Activated CD8-positive, alpha-beta memory T cell treated with anti-CD3 and anti-CD28 coated beads for 4 hours (primary cell): Measurements from ENCODE around the gene EXD3.

Source experiments
- DNase-seq, 2 donors: peaks; one replicate each; pipeline ENCODE4 v3.0.0-alpha.2; 2020; ENCODE audit warnings: low read depth in 2 of 2

Gene EXD3

GRCh38 chr9:137365552-137366444, 57.2 kb downstream of the EXD3 start:
- no peak for DNase-seq

- no peak for DNase-seq
These were observed 57.9 kb downstream of the EXD3 start for GRCh38 chr9:137365056-137365455.

GRCh38 chr9:137359850-137360249, 63.1 kb downstream of the EXD3 start:
- no peak for DNase-seq

- no peak for DNase-seq
These were observed 64.8 kb downstream of the EXD3 start for GRCh38 chr9:137358126-137358525.

- no peak for DNase-seq
These were observed 65.8 kb downstream of the EXD3 start for GRCh38 chr9:137357166-137357565.

GRCh38 chr9:137355761-137356365, 67.1 kb downstream of the EXD3 start:
- DNase-seq, result no peak

- no peak for DNase-seq
These were observed 67.9 kb downstream of the EXD3 start for GRCh38 chr9:137354845-137355760.

GRCh38 chr9:137354153-137354844, 68.7 kb downstream of the EXD3 start:
- no peak for DNase-seq

GRCh38 chr9:137353223-137354152, 69.5 kb downstream of the EXD3 start:
- no peak for DNase-seq

- no peak for DNase-seq
These were observed 70.3 kb downstream of the EXD3 start for GRCh38 chr9:137352511-137353222.

GRCh38 chr9:137351781-137352501, 71.0 kb downstream of the EXD3 start:
- no peak for DNase-seq

GRCh38 chr9:137350696-137351584, 72.0 kb downstream of the EXD3 start:
- DNase-seq, result no peak

- no peak for DNase-seq
These were observed 73.4 kb downstream of the EXD3 start for GRCh38 chr9:137349471-137350033.

GRCh38 chr9:137348769-137349470, 74.0 kb downstream of the EXD3 start:
- DNase-seq, result no peak

GRCh38 chr9:137347928-137348327, 75.0 kb downstream of the EXD3 start:
- DNase-seq, result no peak

GRCh38 chr9:137342482-137342881, 80.5 kb downstream of the EXD3 start:
- DNase-seq, result no peak

- DNase-seq, result no peak
These were observed 81.7 kb downstream of the EXD3 start for GRCh38 chr9:137341227-137341626.
